Measurements from ENCODE around the gene OR10A6. TPM values are rescaled to one million over a fixed set of nuclear protein-coding genes. Genes with fewer than 3 reads are reported as not detected.

The OR10A6 gene
- total and polyA plus RNA-seq, 2 donors (not counting 1 experiment from before 2014, with no cell fraction given) = not detected

DNA sequence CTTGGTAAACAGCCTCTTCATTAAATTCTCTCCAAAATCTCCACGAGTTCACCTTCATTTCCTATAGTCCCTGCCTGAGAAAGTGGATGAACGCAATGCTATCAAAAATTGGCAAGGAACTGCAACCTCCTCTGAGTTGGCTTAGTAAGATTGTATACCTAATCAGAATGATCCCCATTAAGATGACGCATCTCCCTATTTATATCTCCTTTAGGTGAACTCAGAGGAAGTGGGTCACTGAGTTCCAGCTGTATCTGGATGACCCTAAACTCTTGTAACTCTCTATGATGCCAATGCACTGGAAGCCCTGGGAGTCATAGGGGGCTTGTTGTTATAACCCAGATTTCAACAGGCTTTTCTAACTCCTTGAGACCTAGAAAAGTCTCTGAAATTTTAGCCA is 48.2 kb downstream of the OR10A6 start:
- no peak overlapping the region for H3K4me3 Mint-ChIP-seq
- H3K4me1 Mint-ChIP-seq = no peaks in the 10 kb centered on the region
- no peaks in the 10 kb centered on the region for H4K20me1 ChIP-seq (ENCODE audit: control insufficient read depth, insufficient read depth, low read length, poor library complexity, severe bottlenecking)
- no peaks in the 10 kb centered on the region for H3K79me2 ChIP-seq (ENCODE audit: control insufficient read depth, insufficient read depth, low read length)
- peaks cover 12% of the 10 kb centered on the region for H3K27me3 Mint-ChIP-seq
- no peak overlapping the region for H3K4me3 ChIP-seq (ENCODE audit: control extremely low read depth in 1 of 5, extremely low read depth in 1 of 5, insufficient read depth in 1 of 5, low read depth in 2 of 5, low read length in 4 of 5)
- DNase-seq (no peak), ATAC-seq (ENCODE audit: low read depth) (no peak)
- H3K4me1 ChIP-seq (ENCODE audit: control insufficient read depth in 2 of 2, insufficient read depth in 2 of 2, low read length in 2 of 2) = no peaks in the 10 kb centered on the region
- H3K9me3 Mint-ChIP-seq (ENCODE audit: insufficient read depth) = no peaks in the 10 kb centered on the region
- WGBS (ENCODE audit: insufficient coverage) = no CpG with 5 or more reads among the region's 3 CpGs
- ChIA-PET CTCF (no interaction called here), POLR2A (no interaction called here)
- TF ChIP-seq, protein P1, sequence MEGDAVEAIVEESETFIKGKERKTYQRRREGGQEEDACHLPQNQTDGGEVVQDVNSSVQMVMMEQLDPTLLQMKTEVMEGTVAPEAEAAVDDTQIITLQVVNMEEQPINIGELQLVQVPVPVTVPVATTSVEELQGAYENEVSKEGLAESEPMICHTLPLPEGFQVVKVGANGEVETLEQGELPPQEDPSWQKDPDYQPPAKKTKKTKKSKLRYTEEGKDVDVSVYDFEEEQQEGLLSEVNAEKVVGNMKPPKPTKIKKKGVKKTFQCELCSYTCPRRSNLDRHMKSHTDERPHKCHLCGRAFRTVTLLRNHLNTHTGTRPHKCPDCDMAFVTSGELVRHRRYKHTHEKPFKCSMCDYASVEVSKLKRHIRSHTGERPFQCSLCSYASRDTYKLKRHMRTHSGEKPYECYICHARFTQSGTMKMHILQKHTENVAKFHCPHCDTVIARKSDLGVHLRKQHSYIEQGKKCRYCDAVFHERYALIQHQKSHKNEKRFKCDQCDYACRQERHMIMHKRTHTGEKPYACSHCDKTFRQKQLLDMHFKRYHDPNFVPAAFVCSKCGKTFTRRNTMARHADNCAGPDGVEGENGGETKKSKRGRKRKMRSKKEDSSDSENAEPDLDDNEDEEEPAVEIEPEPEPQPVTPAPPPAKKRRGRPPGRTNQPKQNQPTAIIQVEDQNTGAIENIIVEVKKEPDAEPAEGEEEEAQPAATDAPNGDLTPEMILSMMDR (IDR thresholded peaks at IDR 0.05) = no peak
- TF ChIP-seq EZH2 (IDR thresholded peaks at IDR 0.05; ENCODE audit: borderline replicate concordance, insufficient read depth, low read depth, low read length, poor library complexity, severe bottlenecking) = no peak
- H3K4me2 ChIP-seq (replicated peaks; ENCODE audit: low read depth, low read length, poor library complexity, severe bottlenecking) = no peak overlapping the region
- H3K27ac ChIP-seq (ENCODE audit: low read length in 2 of 2) = no peak overlapping the region
- no peak overlapping the region for H2AFZ ChIP-seq (ENCODE audit: insufficient read depth, low read depth, low read length, poor library complexity, severe bottlenecking)
- no peaks in the 10 kb centered on the region for H3K9me3 ChIP-seq (ENCODE audit: control extremely low read depth in 1 of 3, control insufficient read depth in 2 of 3, insufficient read depth in 1 of 3, low read length in 2 of 3)
- intact Hi-C loops (cut with micrococcal nuclease) = no loop called here
- H3K27me3 ChIP-seq (replicated peaks in 1 of 4; ENCODE audit: control extremely low read depth in 1 of 4, control insufficient read depth in 3 of 4, insufficient read depth in 4 of 4, low read length in 3 of 4) = no peaks in the 10 kb centered on the region
- no peak overlapping the region for H3K9ac ChIP-seq (ENCODE audit: low read length)
- no peaks in the 10 kb centered on the region for H3K36me3 ChIP-seq (replicated peaks in 1 of 2; ENCODE audit: control extremely low read depth in 1 of 2, control insufficient read depth in 1 of 2, extremely low read depth in 1 of 2, insufficient read depth in 2 of 2, low read length in 1 of 2)
- no peak overlapping the region for H3K27ac Mint-ChIP-seq

Small RNA genes within 50 kb of the gene (small RNA-seq; reads per million reads assigned to genes)
- gene COX6CP5 (ENCODE audit: insufficient read length, low read depth, low replicate concordance) (not detected), gene RNU6-943P (ENCODE audit: insufficient read length, low read depth, low replicate concordance) (not detected)

Other genes starting within 250 kb of the OR10A6 start
- not detected in 2 replicates for gene OVCH2, start 224.8 kb downstream of the OR10A6 start, total RNA-seq
- not detected in 2 replicates for gene OVCH2, start 224.8 kb downstream of the OR10A6 start, polyA plus RNA-seq
- gene OR5P2, start 134.3 kb downstream of the OR10A6 start, total RNA-seq = not detected in 2 replicates
- gene OR5P2, start 134.3 kb downstream of the OR10A6 start, polyA plus RNA-seq = not detected in 2 replicates
- not detected in 2 replicates for gene OR5P3, start 100.4 kb downstream of the OR10A6 start, total RNA-seq
- not detected in 2 replicates for gene OR5P3, start 100.4 kb downstream of the OR10A6 start, polyA plus RNA-seq
- gene OR10A3, start 10.4 kb upstream of the OR10A6 start, total RNA-seq = not detected in 2 replicates
- not detected in 2 replicates for gene OR10A3, start 10.4 kb upstream of the OR10A6 start, polyA plus RNA-seq
- gene NLRP10, start 34.2 kb upstream of the OR10A6 start, total RNA-seq = not detected in 2 replicates
- not detected in 2 replicates for gene NLRP10, start 34.2 kb upstream of the OR10A6 start, polyA plus RNA-seq
- 316 and 330 TPM in 2 replicates for gene EIF3F, start 56.1 kb upstream of the OR10A6 start, total RNA-seq
- gene EIF3F, start 56.1 kb upstream of the OR10A6 start, polyA plus RNA-seq = 549 and 584 TPM in 2 replicates
- 0.10 TPM in 1 of 2 replicates, not detected in the other for gene TUB, start 149.9 kb upstream of the OR10A6 start, total RNA-seq
- gene TUB, start 149.9 kb upstream of the OR10A6 start, polyA plus RNA-seq = 0.03 and 0.06 TPM in 2 replicates
- gene RIC3, start 237.8 kb upstream of the OR10A6 start, total RNA-seq = 73.0 and 74.6 TPM in 2 replicates
- 62.4 and 72.4 TPM in 2 replicates for gene RIC3, start 237.8 kb upstream of the OR10A6 start, polyA plus RNA-seq